ENCODE results near the gene PANX1.

PANX1 gene

DNA sequence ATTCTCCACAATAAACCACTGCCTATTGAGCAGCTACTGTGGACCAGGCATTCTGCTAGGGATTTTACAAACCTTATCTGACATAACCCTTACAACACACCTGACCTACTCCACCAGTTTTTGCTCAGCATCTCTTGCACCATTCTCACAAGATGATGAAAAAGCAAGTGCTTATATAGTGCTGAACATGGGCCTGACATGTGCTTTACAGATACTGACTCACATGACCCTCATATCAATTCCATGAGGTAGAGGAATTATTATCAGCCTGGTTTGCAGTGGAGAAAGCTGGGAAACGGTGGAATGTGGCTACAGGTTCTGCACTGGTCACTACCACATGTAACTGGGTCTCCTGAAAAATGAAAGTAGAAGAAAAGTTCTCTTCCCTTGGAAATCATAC lies 37.5 kb upstream of the PANX1 start:
- Histone ChIP-seq H3K27me3 (ENCODE audit: insufficient read depth, low read depth, severe bottlenecking) (no peaks in the 10 kb centered on the region), H3K9me3 (ENCODE audit: severe bottlenecking) (no peaks in the 10 kb centered on the region), H3K27ac (no peak overlapping the region), H3K36me3 (no peaks in the 10 kb centered on the region), H3K4me3 (ENCODE audit: low read depth, low read length) (no peak overlapping the region)
- no peak for DNase-seq
- TF ChIP-seq, protein P1, sequence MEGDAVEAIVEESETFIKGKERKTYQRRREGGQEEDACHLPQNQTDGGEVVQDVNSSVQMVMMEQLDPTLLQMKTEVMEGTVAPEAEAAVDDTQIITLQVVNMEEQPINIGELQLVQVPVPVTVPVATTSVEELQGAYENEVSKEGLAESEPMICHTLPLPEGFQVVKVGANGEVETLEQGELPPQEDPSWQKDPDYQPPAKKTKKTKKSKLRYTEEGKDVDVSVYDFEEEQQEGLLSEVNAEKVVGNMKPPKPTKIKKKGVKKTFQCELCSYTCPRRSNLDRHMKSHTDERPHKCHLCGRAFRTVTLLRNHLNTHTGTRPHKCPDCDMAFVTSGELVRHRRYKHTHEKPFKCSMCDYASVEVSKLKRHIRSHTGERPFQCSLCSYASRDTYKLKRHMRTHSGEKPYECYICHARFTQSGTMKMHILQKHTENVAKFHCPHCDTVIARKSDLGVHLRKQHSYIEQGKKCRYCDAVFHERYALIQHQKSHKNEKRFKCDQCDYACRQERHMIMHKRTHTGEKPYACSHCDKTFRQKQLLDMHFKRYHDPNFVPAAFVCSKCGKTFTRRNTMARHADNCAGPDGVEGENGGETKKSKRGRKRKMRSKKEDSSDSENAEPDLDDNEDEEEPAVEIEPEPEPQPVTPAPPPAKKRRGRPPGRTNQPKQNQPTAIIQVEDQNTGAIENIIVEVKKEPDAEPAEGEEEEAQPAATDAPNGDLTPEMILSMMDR (IDR thresholded peaks at IDR 0.05; ENCODE audit: low read depth, low read length), result no peak

DNA sequence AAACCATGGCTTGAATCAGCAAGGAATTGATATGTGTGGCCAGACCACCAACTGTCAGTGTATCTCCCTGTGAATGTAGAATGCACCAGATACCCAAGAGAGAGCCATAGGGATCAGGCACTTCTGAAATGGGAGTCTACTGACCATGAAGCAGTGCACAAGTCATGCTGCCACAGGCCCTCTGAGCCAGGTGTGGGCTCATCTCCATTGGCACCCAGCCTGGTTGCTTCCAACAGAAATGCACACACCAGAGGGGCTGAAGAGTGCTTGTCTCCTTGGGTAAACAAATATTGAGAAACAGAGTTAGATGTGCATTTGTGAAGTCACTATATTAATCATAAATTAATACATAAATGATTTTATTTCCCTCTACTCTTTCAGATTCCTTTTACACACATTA lies 28.4 kb upstream of the PANX1 start:
- Histone ChIP-seq H3K27me3 (ENCODE audit: insufficient read depth, low read depth, severe bottlenecking) (no peaks in the 10 kb centered on the region), H3K9me3 (ENCODE audit: severe bottlenecking) (peaks cover 8% of the 10 kb centered on the region), H3K36me3 (no peaks in the 10 kb centered on the region), H3K27ac (no peak overlapping the region), H3K4me3 (ENCODE audit: low read depth, low read length) (no peak overlapping the region)
- no peak for DNase-seq
- TF ChIP-seq, protein P1 (IDR thresholded peaks at IDR 0.05; ENCODE audit: low read depth, low read length), result no peak

DNA sequence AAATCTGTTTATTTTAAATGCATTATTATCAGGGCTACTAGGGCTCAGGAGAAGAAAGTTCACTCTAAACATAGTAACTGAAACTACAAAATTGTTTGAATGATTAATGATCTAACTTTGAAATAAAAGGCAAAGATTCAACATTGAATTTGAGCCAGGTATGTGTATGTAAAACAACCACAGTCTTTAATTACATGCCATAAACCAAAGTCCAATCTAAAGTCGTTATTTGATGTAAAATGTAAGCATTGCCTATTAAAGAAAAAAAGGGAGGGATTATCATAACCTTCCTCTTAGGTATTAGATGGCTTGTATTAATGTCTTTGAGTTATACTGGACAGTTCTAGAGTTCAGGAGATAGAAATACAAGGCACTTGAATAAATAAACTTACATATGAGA lies 25.2 kb upstream of the PANX1 start:
- TF ChIP-seq, protein P1 (IDR thresholded peaks at IDR 0.05; ENCODE audit: low read depth, low read length), result no peak

DNA sequence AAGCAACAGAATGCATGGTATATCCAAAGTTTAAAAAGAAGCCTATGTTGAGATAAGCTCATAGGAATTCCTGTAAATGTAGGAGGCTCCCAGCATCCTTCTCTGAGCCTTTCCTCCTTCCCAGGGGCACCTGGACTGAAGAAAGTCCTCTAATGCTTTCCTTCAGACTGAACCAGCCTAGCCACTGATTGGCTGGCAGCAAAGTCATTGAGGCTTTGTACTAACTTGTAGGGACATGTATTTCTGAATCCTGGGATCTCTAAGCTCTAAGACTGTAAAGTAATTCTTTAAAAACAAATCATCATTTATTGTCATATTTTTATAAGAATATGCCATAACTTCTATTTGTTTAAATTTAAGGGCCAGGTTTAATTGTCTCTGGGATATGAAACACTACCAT lies 23.9 kb upstream of the PANX1 start:
- H3K36me3 ChIP-seq, result no peaks in the 10 kb centered on the region

More for the DNA sequence above, 25.2 kb upstream of the PANX1 start:
- H3K27ac ChIP-seq, result no peak overlapping the region
- no peaks in the 10 kb centered on the region for H3K36me3 ChIP-seq
- DNase-seq, result no peak
- no peaks in the 10 kb centered on the region for H3K27me3 ChIP-seq (ENCODE audit: insufficient read depth, low read depth, severe bottlenecking)
- no peak overlapping the region for H3K4me3 ChIP-seq (ENCODE audit: low read depth, low read length)
- H3K9me3 ChIP-seq (ENCODE audit: severe bottlenecking), result peaks cover 8% of the 10 kb centered on the region

DNA sequence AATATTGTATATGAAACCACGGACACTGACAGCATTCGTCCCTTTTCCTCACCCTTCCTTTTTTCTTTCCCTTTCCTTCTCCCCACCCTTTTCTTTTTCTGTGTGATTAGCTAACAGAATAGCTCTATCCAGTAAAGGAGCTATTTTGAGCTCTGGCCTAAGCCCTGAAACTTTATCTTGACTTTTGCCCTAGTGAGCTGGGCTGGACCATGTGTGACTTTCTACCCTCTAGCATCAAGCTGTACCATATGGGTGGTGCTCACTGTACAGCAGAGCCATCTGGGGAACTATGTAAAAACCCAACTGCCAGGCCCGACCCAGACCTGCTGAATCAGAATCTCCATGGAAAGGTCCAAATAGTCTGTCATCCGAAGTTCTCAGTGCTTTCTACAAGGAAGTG lies 21.9 kb upstream of the PANX1 start:
- Histone ChIP-seq H3K27me3 (ENCODE audit: insufficient read depth, low read depth, severe bottlenecking) (no peaks in the 10 kb centered on the region), H3K36me3 (no peaks in the 10 kb centered on the region), H3K4me3 (ENCODE audit: low read depth, low read length) (no peak overlapping the region), H3K9me3 (ENCODE audit: severe bottlenecking) (no peaks in the 10 kb centered on the region), H3K27ac (no peak overlapping the region)
- TF ChIP-seq, protein P1 (IDR thresholded peaks at IDR 0.05; ENCODE audit: low read depth, low read length), result no peak
- no peak for DNase-seq

More for the DNA sequence above, 23.9 kb upstream of the PANX1 start:
- DNase-seq, result no peak
- H3K4me3 ChIP-seq (ENCODE audit: low read depth, low read length), result no peak overlapping the region
- TF ChIP-seq, protein P1 (IDR thresholded peaks at IDR 0.05; ENCODE audit: low read depth, low read length), result no peak
- H3K27ac ChIP-seq, result no peak overlapping the region
- H3K27me3 ChIP-seq (ENCODE audit: insufficient read depth, low read depth, severe bottlenecking), result no peaks in the 10 kb centered on the region
- peaks cover 3% of the 10 kb centered on the region for H3K9me3 ChIP-seq (ENCODE audit: severe bottlenecking)

DNA sequence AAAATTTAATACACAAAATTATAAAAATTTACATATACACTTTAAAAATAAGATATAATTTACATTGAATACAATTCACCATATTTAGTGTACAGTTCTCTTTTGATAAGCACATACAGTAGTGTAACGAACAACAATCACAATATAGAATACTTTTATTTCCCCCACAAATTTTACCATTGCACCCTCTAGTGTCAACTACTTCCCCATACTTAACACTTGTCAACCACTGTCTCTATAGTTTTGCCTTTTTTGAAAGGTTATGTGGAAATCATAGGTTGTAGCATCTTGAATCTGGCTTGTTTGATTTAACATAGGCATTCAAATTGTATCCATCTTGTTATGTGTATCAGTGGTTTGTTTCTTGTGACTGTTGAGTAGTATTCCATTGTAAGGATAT lies 21.3 kb upstream of the PANX1 start:
- Histone ChIP-seq H3K4me3 (ENCODE audit: low read depth, low read length) (no peak overlapping the region), H3K9me3 (ENCODE audit: severe bottlenecking) (no peaks in the 10 kb centered on the region), H3K27ac (no peak overlapping the region), H3K27me3 (ENCODE audit: insufficient read depth, low read depth, severe bottlenecking) (no peaks in the 10 kb centered on the region), H3K36me3 (no peaks in the 10 kb centered on the region)
- TF ChIP-seq, protein P1 (IDR thresholded peaks at IDR 0.05; ENCODE audit: low read depth, low read length), result no peak
- DNase-seq, result no peak
